ENCODE data around the gene CCDC69. TPM values are rescaled to one million over a fixed set of nuclear protein-coding genes. Genes with fewer than 3 reads are reported as not detected.
"Not testable (repeated sequence)": the region's sequence is repeated elsewhere in the genome, so short reads cannot be mapped to it uniquely, and the experiment has no call there.

CCDC69 gene
- total and polyA plus RNA-seq, 8 donors, result 6.8 to 66.4 (median 9.8) TPM

DNA sequence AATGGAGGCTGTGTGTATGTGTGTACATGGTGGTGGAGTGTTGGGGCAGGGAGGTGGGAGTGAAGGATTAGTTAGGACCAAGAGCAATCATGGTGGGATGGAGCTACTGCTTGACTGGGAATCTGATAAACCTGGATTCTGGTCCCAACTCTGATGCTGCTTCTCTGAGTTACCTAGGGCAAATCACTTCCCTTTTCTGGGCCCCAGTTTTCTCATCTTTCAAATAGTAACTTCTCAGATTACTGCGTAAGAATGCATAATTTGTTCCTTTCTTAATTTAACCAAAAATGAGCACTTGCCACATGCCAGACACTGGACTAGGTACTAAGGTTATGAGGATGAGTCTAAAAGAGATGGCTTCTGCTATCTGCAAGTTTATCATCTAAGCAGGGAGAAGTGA, 45.5 kb downstream of the CCDC69 start:
- TF ChIP-seq, protein P1, sequence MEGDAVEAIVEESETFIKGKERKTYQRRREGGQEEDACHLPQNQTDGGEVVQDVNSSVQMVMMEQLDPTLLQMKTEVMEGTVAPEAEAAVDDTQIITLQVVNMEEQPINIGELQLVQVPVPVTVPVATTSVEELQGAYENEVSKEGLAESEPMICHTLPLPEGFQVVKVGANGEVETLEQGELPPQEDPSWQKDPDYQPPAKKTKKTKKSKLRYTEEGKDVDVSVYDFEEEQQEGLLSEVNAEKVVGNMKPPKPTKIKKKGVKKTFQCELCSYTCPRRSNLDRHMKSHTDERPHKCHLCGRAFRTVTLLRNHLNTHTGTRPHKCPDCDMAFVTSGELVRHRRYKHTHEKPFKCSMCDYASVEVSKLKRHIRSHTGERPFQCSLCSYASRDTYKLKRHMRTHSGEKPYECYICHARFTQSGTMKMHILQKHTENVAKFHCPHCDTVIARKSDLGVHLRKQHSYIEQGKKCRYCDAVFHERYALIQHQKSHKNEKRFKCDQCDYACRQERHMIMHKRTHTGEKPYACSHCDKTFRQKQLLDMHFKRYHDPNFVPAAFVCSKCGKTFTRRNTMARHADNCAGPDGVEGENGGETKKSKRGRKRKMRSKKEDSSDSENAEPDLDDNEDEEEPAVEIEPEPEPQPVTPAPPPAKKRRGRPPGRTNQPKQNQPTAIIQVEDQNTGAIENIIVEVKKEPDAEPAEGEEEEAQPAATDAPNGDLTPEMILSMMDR (IDR thresholded peaks at IDR 0.05), result no peak
- H3K4me1 ChIP-seq, result no peaks in the 10 kb centered on the region
- ATAC-seq (no peak), DNase-seq (no peak)
- intact Hi-C loops (cut with DNase I), result loop anchor here in 1 of 2 donors (10.0 kb wide), 1 partner anchor 56 kb away; no protein-coding TSS in a partner anchor
- no peak overlapping the region for H3K27ac ChIP-seq
- H3K9me3 ChIP-seq, result no peaks in the 10 kb centered on the region
- H3K4me3 ChIP-seq, result no peak overlapping the region
- H3K36me3 ChIP-seq, result peaks cover 0 to 47% of the 10 kb centered on the region in 2 donors
- H3K27me3 ChIP-seq, result no peaks in the 10 kb centered on the region

- DNase-seq, H3K4me3 ChIP-seq, ATAC-seq, H3K9me3 ChIP-seq, H3K27ac ChIP-seq, H3K27me3 ChIP-seq, H3K4me1 ChIP-seq: not testable (repeated sequence)
- intact Hi-C loops (cut with DNase I), result loop anchor here in 1 of 2 donors (10.0 kb wide), 1 partner anchor 59 kb away; no protein-coding TSS in a partner anchor
- H3K36me3 ChIP-seq, result peaks cover 0 to 26% of the 10 kb centered on the region in 2 donors
Observed at GRCh38 chr5:151176268-151176667, 47.6 kb downstream of the CCDC69 start.

- no peaks in the 10 kb centered on the region for H3K27me3 ChIP-seq
- peak; percentile 24 for ATAC-seq
- H3K27ac ChIP-seq, result no peak overlapping the region
- H3K4me1 ChIP-seq, result peaks cover 0 to 12% of the 10 kb centered on the region in 2 donors
- no peaks in the 10 kb centered on the region for H3K9me3 ChIP-seq
- DNase-seq, result peak in 1 of 4 donors; percentile 18
- TF ChIP-seq, protein P1 (IDR thresholded peaks at IDR 0.05), result no peak
- H3K4me3 ChIP-seq, result no peak overlapping the region
- intact Hi-C loops (cut with DNase I), result loop anchor here in 1 of 2 donors (10.0 kb wide), 1 partner anchor 60 kb away; no protein-coding TSS in a partner anchor
- H3K36me3 ChIP-seq, result peaks cover 0 to 10% of the 10 kb centered on the region in 2 donors
Observed at GRCh38 chr5:151174612-151175101, 49.2 kb downstream of the CCDC69 start.

DNA sequence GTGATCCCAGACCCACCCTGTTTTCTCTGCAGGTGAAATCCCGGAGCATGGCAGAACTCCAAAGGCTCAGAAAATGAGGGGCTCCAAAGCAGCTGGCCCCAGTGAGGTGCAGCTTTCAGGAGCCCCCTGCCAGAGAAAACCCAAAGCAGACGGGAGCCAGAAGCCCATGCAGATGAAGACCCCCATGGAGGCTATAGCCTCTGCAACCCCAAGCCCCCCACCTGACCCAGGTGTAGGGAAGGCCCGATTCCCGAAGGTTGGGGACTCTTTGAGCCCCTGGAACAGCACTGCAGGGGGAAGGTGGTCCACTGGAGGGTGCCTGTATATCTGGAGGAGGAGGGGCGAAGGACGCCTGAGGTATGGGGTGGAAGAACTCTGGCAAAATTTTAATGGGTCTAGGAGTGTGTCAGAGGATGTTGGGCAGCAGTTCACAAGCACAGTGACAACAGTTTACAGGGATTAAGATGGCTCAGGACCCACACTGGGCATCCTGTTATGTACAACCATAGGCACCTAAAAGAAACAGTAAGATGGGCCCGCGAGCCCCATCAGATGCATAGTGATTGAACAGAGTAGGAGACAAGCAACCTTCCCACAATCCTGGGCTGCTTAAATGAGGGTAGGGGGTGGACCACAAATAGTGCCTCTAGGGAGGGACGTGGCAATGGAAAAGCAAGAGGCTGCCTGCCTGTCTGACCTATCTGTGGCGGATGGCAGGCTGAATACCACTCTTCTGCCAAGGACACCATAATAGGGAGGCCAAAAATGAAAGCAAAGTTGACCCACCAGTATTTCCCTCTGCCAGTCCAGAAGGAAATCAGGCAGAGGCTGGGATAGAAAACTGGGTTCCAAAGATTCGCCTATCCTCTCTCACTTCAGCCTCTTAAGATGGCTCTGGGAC, 49.9 kb downstream of the CCDC69 start:
- peaks cover 0 to 12% of the 10 kb centered on the region in 2 donors for H3K4me1 ChIP-seq
- intact Hi-C loops (cut with DNase I), result loop anchor here in 1 of 2 donors (10.0 kb wide), 1 partner anchor 61 kb away; no protein-coding TSS in a partner anchor
- H3K4me3 ChIP-seq, result no peak overlapping the region
- no peak for DNase-seq
- TF ChIP-seq, protein P1 (IDR thresholded peaks at IDR 0.05), result no peak
- ATAC-seq, result no peak
- H3K27me3 ChIP-seq, result no peaks in the 10 kb centered on the region
- no peaks in the 10 kb centered on the region for H3K9me3 ChIP-seq
- peaks cover 0 to 5% of the 10 kb centered on the region in 2 donors for H3K36me3 ChIP-seq
- no peak overlapping the region for H3K27ac ChIP-seq

DNA sequence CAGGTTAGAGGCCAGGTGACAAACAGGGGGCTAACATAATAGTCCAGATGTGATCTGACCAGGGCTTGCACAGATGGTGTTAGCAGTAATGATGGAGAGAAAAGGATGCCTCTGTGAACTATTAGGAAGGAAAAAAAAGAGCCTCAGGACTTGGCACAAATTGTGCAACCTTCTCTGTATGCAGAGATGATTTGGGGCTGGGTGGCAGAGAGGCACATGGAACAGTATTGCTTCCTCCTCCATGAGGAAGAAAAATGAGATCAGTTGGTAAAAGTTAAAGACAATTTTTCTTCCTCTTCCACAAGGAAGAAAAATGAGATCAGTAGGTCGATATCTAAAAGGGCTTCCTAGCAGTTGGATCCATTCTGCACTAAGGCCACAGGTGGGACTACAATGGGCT, 52.4 kb downstream of the CCDC69 start:
- Histone ChIP-seq H3K27ac (no peak overlapping the region), H3K4me1 (peaks cover 0 to 12% of the 10 kb centered on the region in 2 donors), H3K9me3 (no peaks in the 10 kb centered on the region), H3K27me3 (no peaks in the 10 kb centered on the region), H3K36me3 (no peaks in the 10 kb centered on the region), H3K4me3 (no peak overlapping the region)
- intact Hi-C loops (cut with DNase I), result loop anchor here in 1 of 2 donors (10.0 kb wide), 1 partner anchor 63 kb away; no protein-coding TSS in a partner anchor
- DNase-seq (no peak), ATAC-seq (peak; percentile 27)
- TF ChIP-seq, protein P1 (IDR thresholded peaks at IDR 0.05), result no peak

Data from left lung (tissue), 10 donors.